CD4-positive, alpha-beta T cell treated with Interleukin-17A for 1 hour (primary cell): ENCODE data around the gene TOMM7.
A peak's percentile ranks its signal among the peaks of the same experiment; 100 is the strongest.
"Not testable (repeated sequence)": the region's sequence is repeated elsewhere in the genome, so short reads cannot be mapped to it uniquely, and the experiment has no call there.

Experiments used
- DNase-seq: peaks from one replicate; pipeline ENCODE4 v3.0.0-alpha.2; 2020

TOMM7 gene

GRCh38 chr7:22814261-22815208 lies 8.1 kb downstream of the TOMM7 start:
- DNase-seq, result no peak

GRCh38 chr7:22812353-22812752 lies 10.3 kb downstream of the TOMM7 start:
- DNase-seq, result no peak

GRCh38 chr7:22811746-22812280 lies 10.8 kb downstream of the TOMM7 start:
- no peak for DNase-seq

- no peak for DNase-seq
Observed at GRCh38 chr7:22810843-22811242, 11.8 kb downstream of the TOMM7 start.

- no peak for DNase-seq
Observed at GRCh38 chr7:22809902-22810642, 12.6 kb downstream of the TOMM7 start.

- DNase-seq, result no peak
Observed at GRCh38 chr7:22808140-22808539, 14.5 kb downstream of the TOMM7 start.

- no peak for DNase-seq
Observed at GRCh38 chr7:22806752-22807151, 15.9 kb downstream of the TOMM7 start.

GRCh38 chr7:22805227-22805626 lies 17.4 kb downstream of the TOMM7 start:
- no peak for DNase-seq

- not testable (repeated sequence) for DNase-seq
Observed at GRCh38 chr7:22802831-22803230, 19.8 kb downstream of the TOMM7 start.

GRCh38 chr7:22802426-22802825 lies 20.2 kb downstream of the TOMM7 start:
- no peak for DNase-seq

GRCh38 chr7:22801912-22802311 lies 20.7 kb downstream of the TOMM7 start:
- DNase-seq, result no peak

GRCh38 chr7:22799633-22800032 lies 23.0 kb downstream of the TOMM7 start:
- no peak for DNase-seq

GRCh38 chr7:22793593-22794462 lies 28.8 kb downstream of the TOMM7 start:
- DNase-seq, result no peak

GRCh38 chr7:22791204-22792158 lies 31.2 kb downstream of the TOMM7 start:
- no peak for DNase-seq

- DNase-seq, result not testable (repeated sequence)
Observed at GRCh38 chr7:22790640-22791039, 32.0 kb downstream of the TOMM7 start.

GRCh38 chr7:22787951-22788350 lies 34.7 kb downstream of the TOMM7 start:
- DNase-seq, result no peak

- DNase-seq, result no peak
Observed at GRCh38 chr7:22786290-22786932, 36.2 kb downstream of the TOMM7 start.

- DNase-seq, result no peak
Observed at GRCh38 chr7:22784346-22784745, 38.3 kb downstream of the TOMM7 start.

- DNase-seq, result no peak
Observed at GRCh38 chr7:22783421-22783820, 39.2 kb downstream of the TOMM7 start.

- DNase-seq, result peak; percentile 69
Observed at GRCh38 chr7:22782616-22783232, 39.9 kb downstream of the TOMM7 start.
